NB4 (cell line): ENCODE measurements around the gene ZNF524.
A peak's percentile ranks its signal among the peaks of the same experiment; 100 is the strongest.

Experiments used
- DNase-seq: peaks from one replicate; pipeline ENCODE4 v3.0.0; 2010; ENCODE audit warnings: low read depth
- H3K4me3 ChIP-seq: one replicate; pipeline ENCODE4 v1.5.1; 2011; ENCODE audit warnings: mild to moderate bottlenecking, low read depth, low read length, moderate library complexity
- CTCF ChIP-seq: IDR thresholded peaks from one replicate; pipeline ENCODE4 v1.5.1; 2012; ENCODE audit warnings: low read depth, low read length
- MAX ChIP-seq: IDR thresholded peaks from 2 replicates; pipeline ENCODE4 v1.6.1; 2011; ENCODE audit warnings: low read depth, low read length
- MYC ChIP-seq: IDR thresholded peaks from 2 replicates; pipeline ENCODE4 v1.6.1; 2011; ENCODE audit warnings: low read depth, low read length
- POLR2A ChIP-seq: IDR thresholded peaks from 2 replicates; pipeline ENCODE4 v1.6.1; 2011; ENCODE audit warnings: mild to moderate bottlenecking; ENCODE audit not compliant: insufficient read length; ENCODE audit errors: extremely low read depth

ZNF524 gene

GRCh38 chr19:55623130-55623529 lies 23.0 kb downstream of the ZNF524 start:
- no peak overlapping the region for H3K4me3 ChIP-seq
- DNase-seq = no peak
- no peak for TF ChIP-seq MAX
- TF ChIP-seq MYC = no peak
- TF ChIP-seq POLR2A = no peak
- no peak for TF ChIP-seq CTCF

GRCh38 chr19:55623561-55623960 lies 23.5 kb downstream of the ZNF524 start:
- no peak for TF ChIP-seq MYC
- TF ChIP-seq MAX = no peak
- TF ChIP-seq CTCF = no peak
- no peak for TF ChIP-seq POLR2A
- H3K4me3 ChIP-seq = peak overlapping the region; percentile 38
- DNase-seq = no peak

- no peak for TF ChIP-seq MYC
- TF ChIP-seq POLR2A = peak; percentile 44
- no peak for TF ChIP-seq CTCF
- TF ChIP-seq MAX = no peak
- peak within 1 kb of the TSS; percentile 51 for H3K4me3 ChIP-seq
- peak; percentile 86 for DNase-seq
Observed at GRCh38 chr19:55624109-55625003, 24.3 kb downstream of the ZNF524 start, which contains the start of gene ZNF784. TSS of gene ZNF784 (minus strand) at chr19:55624566. CDS start at chr19:55624561, 5 bp downstream.

- no peak for TF ChIP-seq POLR2A
- no peak for TF ChIP-seq MYC
- no peak for TF ChIP-seq CTCF
- TF ChIP-seq MAX = no peak
- peak overlapping the region; percentile 51 for H3K4me3 ChIP-seq
Observed at GRCh38 chr19:55625004-55625326, 24.9 kb downstream of the ZNF524 start.

GRCh38 chr19:55626350-55626749 lies 26.3 kb downstream of the ZNF524 start:
- TF ChIP-seq MAX (no peak), MYC (no peak), POLR2A (no peak), CTCF (no peak)

More at GRCh38 chr19:55625004-55625326, 24.9 kb downstream of the ZNF524 start:
- DNase-seq = no peak

More at GRCh38 chr19:55626350-55626749, 26.3 kb downstream of the ZNF524 start:
- DNase-seq = no peak
- no peak overlapping the region for H3K4me3 ChIP-seq
